ENCODE measurements around the gene HSFX2. TPM values are rescaled to one million over a fixed set of nuclear protein-coding genes. Genes with fewer than 3 reads are reported as not detected.
"Not testable (repeated sequence)": the region's sequence is repeated elsewhere in the genome, so short reads cannot be mapped to it uniquely, and the experiment has no call there.

Gene HSFX2
- total and polyA plus RNA-seq, 4 experiments from 2014 or later = 0.31 to 0.64 TPM; not detected in 2

DNA sequence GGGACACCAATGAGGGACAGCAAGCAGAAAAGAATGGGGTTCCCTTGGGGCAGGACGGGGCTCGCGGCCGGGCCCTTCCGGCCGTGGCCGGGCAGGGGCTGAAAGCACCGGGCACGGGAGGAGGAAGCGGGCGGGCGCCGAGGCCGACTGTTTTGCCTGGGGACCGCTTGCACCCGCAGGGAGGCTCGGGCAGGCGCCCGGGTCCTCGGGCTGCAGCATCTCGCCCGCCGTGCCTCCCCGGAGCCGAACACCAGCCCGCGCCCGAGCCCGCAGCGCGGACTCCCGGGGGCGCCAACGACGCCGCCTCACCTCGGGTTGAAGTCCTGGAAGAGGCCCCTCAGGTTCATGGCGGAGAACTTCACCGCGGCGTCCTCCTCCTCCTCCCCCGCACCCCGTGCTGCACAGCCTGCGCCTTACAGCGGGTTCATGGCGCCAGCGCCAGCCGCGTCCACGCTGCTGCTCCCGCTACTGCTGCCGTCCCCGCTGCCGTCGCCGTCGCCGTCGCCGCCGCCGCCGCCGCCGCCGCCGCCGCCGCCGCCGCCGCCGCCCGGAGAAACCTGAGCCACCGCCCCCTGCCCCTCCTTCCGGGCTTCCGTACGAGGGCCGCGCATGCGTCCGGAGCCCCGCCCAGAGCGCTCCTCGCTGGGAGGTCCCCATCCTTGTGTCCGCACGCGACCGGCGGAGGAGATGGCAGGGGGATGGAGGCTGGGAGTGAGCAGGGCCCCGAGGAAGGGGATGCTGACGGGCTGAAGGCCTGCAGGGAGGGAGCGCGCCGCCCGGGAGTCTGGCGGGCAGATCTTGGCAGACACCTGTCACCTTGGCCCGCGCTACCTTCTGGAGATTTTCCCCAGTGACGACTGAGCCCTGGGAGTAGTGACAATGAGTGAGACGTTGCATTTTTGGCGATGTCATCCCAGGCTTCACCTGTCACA is 36.4 kb upstream of the HSFX2 start, which contains the start of gene TMEM185A:
TSS of gene TMEM185A (minus strand) at position 559 of the 932 bp plus-strand sequence. CDS start at position 347, 212 bp downstream.
- Mint-ChIP-seq H3K36me3 (peaks cover 0 to 1% of the 10 kb centered on the region in 2 donors), H3K4me3 (peak within 1 kb of the TSS; percentile 89 to 95 (median 92)), H3K27me3 (peaks cover 2 to 4% of the 10 kb centered on the region in 2 donors), H3K27ac (peak within 1 kb of the TSS; percentile 83 to 95 (median 89)), H3K9me3 (no peaks in the 10 kb centered on the region), H3K4me1 (peaks cover 22 to 46% (median 34%) of the 10 kb centered on the region in 4 donors)
- POLR2A ChIA-PET (ENCODE audit: partially characterized antibody) = no interaction called here
- Histone ChIP-seq H3K27ac (ENCODE audit: low read depth, low read length) (peak within 1 kb of the TSS; percentile 49), H3K4me1 (ENCODE audit: insufficient read depth, low read length) (peaks cover 37% of the 10 kb centered on the region), H3K9me3 (ENCODE audit: control insufficient read depth in 1 of 2, low read length in 2 of 2) (no peaks in the 10 kb centered on the region), H3K27me3 (ENCODE audit: insufficient read depth, low read length) (no peaks in the 10 kb centered on the region), H3K36me3 (ENCODE audit: insufficient read depth, low read length) (no peaks in the 10 kb centered on the region), H3K4me3 (ENCODE audit: low read length in 2 of 2) (peak within 1 kb of the TSS; percentile 57 to 65)
- intact Hi-C loops (cut with micrococcal nuclease) = loop anchor here (5.0 kb wide), 2 partner anchors 119 to 1766 kb away; partner anchors contain the start of gene VMA21
- peak; percentile 70 to 78 (median 75) for DNase-seq
- CTCF ChIA-PET (ENCODE audit: partially characterized antibody) = no interaction called here

DNA sequence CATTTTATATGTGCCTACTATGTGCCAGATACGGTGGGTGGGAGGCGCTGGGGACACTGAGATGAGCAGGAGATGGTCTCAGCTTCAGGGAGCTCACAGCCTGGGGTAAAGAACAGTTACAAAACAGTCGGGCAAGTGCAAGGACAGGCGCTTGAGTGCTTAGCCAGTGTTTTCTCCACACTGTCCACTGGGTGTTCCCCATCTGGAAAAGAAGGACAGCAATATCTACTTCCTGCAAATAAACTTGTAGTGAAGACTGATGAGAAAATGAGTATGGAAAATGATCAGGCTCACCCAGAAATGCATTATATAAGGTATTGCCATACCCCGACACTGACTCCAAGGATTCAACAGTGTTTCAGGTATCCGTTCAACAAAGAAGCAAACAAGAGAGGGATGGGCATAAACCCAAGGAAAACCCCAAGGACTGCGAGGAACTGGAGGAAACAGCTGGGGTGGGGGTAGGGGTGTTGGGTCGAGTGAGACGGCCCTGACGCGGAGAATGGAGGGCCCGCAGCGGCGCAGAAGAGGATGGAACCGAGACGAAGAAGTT is 35.6 kb upstream of the HSFX2 start:
- H3K4me3 Mint-ChIP-seq = peak overlapping the region; percentile 89 to 95 (median 92)
- peak in 1 of 5 donors; percentile 2 for DNase-seq
- peak overlapping the region; percentile 83 to 95 (median 89) for H3K27ac Mint-ChIP-seq
- H3K9me3 Mint-ChIP-seq = no peaks in the 10 kb centered on the region
- ChIA-PET CTCF (ENCODE audit: partially characterized antibody) (no interaction called here), POLR2A (ENCODE audit: partially characterized antibody) (no interaction called here)
- H3K4me1 Mint-ChIP-seq = peaks cover 23 to 52% (median 38%) of the 10 kb centered on the region in 4 donors
- intact Hi-C loops (cut with micrococcal nuclease) = loop anchor here (5.0 kb wide), 2 partner anchors 118 to 1767 kb away; partner anchors contain the start of gene VMA21
- no peaks in the 10 kb centered on the region for H3K36me3 ChIP-seq (ENCODE audit: insufficient read depth, low read length)
- no peaks in the 10 kb centered on the region for H3K9me3 ChIP-seq (ENCODE audit: control insufficient read depth in 1 of 2, low read length in 2 of 2)
- peaks cover 37% of the 10 kb centered on the region for H3K4me1 ChIP-seq (ENCODE audit: insufficient read depth, low read length)
- H3K27ac ChIP-seq (ENCODE audit: low read depth, low read length) = peak overlapping the region; percentile 49
- H3K27me3 Mint-ChIP-seq = peaks cover 2 to 4% of the 10 kb centered on the region in 2 donors
- no peaks in the 10 kb centered on the region for H3K27me3 ChIP-seq (ENCODE audit: insufficient read depth, low read length)
- peaks cover 0 to 1% of the 10 kb centered on the region in 2 donors for H3K36me3 Mint-ChIP-seq
- H3K4me3 ChIP-seq (ENCODE audit: low read length in 2 of 2) = peak overlapping the region; percentile 57 to 65

DNA sequence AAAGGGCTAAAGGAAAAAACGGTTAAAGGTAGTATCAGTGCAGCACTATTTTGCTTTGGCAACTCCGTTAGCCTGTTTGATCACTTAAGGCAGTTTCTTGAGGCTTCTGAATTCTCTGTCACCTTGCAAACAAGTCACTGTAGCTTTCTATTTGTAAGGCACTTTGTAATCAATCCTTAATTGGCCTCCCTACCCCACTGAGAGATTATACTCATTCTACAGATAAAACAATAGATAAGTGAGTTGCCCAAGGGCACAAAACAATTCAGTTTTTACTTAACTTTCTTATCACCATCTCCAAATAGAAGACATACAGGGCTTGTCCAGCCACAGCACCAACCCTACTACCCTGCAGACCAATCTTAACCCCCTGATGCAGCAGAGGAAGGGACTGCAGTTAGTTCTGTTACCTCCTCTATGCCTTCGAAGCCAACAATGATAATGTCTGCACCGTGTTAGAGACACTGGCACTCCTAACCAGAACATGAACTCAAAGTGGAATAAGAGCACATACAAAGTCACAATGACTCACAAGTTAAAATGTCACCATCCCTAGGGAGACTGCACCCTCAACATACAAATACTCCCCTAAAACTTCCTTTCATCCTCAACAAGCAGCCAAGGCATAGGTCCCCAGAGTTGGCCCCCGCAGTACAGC is 34.7 kb upstream of the HSFX2 start:
- Mint-ChIP-seq H3K27me3 (no peaks in the 10 kb centered on the region), H3K9me3 (no peaks in the 10 kb centered on the region), H3K4me3 (peak overlapping the region; percentile 61 to 94 (median 90)), H3K27ac (peak overlapping the region in 5 of 7 donors; percentile 16 to 89 (median 66)), H3K4me1 (peaks cover 26 to 61% (median 46%) of the 10 kb centered on the region in 4 donors), H3K36me3 (peaks cover 0 to 1% of the 10 kb centered on the region in 2 donors)
- intact Hi-C loops (cut with micrococcal nuclease) = loop anchor here (5.0 kb wide), 2 partner anchors 118 to 1767 kb away; partner anchors contain the start of gene VMA21
- ChIA-PET CTCF (ENCODE audit: partially characterized antibody) (no interaction called here), POLR2A (ENCODE audit: partially characterized antibody) (no interaction called here)
- Histone ChIP-seq H3K4me1 (ENCODE audit: insufficient read depth, low read length) (peaks cover 37% of the 10 kb centered on the region), H3K4me3 (ENCODE audit: low read length in 2 of 2) (no peak overlapping the region), H3K27ac (ENCODE audit: low read depth, low read length) (no peak overlapping the region), H3K36me3 (ENCODE audit: insufficient read depth, low read length) (no peaks in the 10 kb centered on the region), H3K9me3 (ENCODE audit: control insufficient read depth in 1 of 2, low read length in 2 of 2) (no peaks in the 10 kb centered on the region), H3K27me3 (ENCODE audit: insufficient read depth, low read length) (no peaks in the 10 kb centered on the region)
- peak in 1 of 5 donors; percentile 29 for DNase-seq

DNA sequence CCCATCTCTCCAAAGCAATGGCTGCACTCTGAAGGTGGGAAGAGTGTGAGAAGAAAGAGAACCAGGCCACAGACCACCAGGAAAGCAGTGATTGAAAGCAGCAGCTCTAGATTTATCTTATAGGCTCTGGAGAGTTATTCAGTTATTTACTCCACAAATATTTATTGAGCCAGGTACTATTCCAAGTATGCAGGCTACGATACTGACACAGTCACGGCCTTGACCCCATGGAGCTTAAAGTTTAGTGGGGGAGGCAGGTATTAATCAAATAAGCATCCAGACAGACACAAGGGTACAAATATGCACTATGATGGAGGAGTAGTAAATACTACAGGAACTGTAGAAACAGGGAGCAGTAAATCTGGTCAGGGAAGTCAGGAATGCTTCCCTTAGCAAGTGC is 33.7 kb upstream of the HSFX2 start:
- Histone ChIP-seq H3K36me3 (ENCODE audit: insufficient read depth, low read length) (no peaks in the 10 kb centered on the region), H3K27ac (ENCODE audit: low read depth, low read length) (no peak overlapping the region), H3K27me3 (ENCODE audit: insufficient read depth, low read length) (no peaks in the 10 kb centered on the region), H3K4me1 (ENCODE audit: insufficient read depth, low read length) (peaks cover 37% of the 10 kb centered on the region), H3K4me3 (ENCODE audit: low read length in 2 of 2) (no peak overlapping the region), H3K9me3 (ENCODE audit: control insufficient read depth in 1 of 2, low read length in 2 of 2) (no peaks in the 10 kb centered on the region)
- Mint-ChIP-seq H3K27ac (no peak overlapping the region), H3K4me1 (peaks cover 28 to 71% (median 51%) of the 10 kb centered on the region in 4 donors), H3K27me3 (no peaks in the 10 kb centered on the region), H3K4me3 (peak overlapping the region in 2 of 8 donors; percentile 48 to 54), H3K36me3 (peaks cover 0 to 1% of the 10 kb centered on the region in 2 donors), H3K9me3 (no peaks in the 10 kb centered on the region)
- POLR2A ChIA-PET (ENCODE audit: partially characterized antibody) = no interaction called here
- no peak for DNase-seq
- intact Hi-C loops (cut with micrococcal nuclease) = no loop called here
- CTCF ChIA-PET (ENCODE audit: partially characterized antibody) = no interaction called here

DNA sequence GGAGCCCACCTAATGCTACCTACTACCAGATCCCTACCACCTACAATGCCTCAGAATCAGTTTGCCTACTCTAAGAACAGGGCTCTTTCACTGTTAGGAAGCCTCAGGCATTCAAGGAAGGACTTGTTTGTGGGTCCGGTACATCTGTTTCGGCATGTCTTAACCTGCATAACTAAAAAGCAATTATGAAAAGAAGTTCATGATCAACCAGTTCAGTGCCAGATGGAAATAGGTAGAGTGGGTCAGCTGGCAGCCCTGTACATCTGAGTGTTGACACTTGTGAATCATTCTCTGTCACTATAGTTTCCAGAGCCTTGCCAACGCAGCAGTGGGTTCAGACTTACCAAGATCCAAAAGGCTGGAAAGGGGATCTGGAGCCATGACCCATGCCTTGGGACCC is 33.2 kb upstream of the HSFX2 start:
- Mint-ChIP-seq H3K4me1 (peaks cover 29 to 74% (median 52%) of the 10 kb centered on the region in 4 donors), H3K9me3 (no peaks in the 10 kb centered on the region), H3K27me3 (no peaks in the 10 kb centered on the region), H3K36me3 (peaks cover 0 to 1% of the 10 kb centered on the region in 2 donors), H3K27ac (no peak overlapping the region), H3K4me3 (peak overlapping the region in 1 of 8 donors; percentile 10)
- Histone ChIP-seq H3K9me3 (ENCODE audit: control insufficient read depth in 1 of 2, low read length in 2 of 2) (no peaks in the 10 kb centered on the region), H3K36me3 (ENCODE audit: insufficient read depth, low read length) (no peaks in the 10 kb centered on the region), H3K27me3 (ENCODE audit: insufficient read depth, low read length) (no peaks in the 10 kb centered on the region), H3K4me3 (ENCODE audit: low read length in 2 of 2) (no peak overlapping the region), H3K27ac (ENCODE audit: low read depth, low read length) (no peak overlapping the region), H3K4me1 (ENCODE audit: insufficient read depth, low read length) (peaks cover 37% of the 10 kb centered on the region)
- CTCF ChIA-PET (ENCODE audit: partially characterized antibody) = no interaction called here
- intact Hi-C loops (cut with micrococcal nuclease) = no loop called here
- POLR2A ChIA-PET (ENCODE audit: partially characterized antibody) = no interaction called here
- DNase-seq = no peak

DNA sequence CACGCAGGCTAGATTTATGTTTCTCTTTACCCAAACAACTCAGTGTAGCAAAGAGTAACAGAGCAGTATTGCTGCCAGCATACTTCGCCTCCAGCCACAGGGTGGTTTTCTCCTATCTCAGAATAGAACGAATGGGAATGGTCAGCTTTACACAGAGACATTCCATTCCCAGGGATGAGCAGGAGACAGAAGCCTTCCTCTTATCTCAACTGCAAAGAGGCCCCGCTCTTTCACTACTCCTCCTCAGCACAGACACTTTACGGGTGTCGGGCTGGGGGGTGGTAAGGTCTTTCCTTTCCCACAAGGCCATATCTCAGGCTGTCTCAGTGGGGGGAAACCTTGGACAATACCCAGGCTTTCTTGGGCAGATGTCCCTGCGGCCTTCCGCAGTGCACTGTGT is 31.7 kb upstream of the HSFX2 start:
- intact Hi-C loops (cut with micrococcal nuclease); CTCF ChIA-PET (ENCODE audit: partially characterized antibody); H3K27ac ChIP-seq (ENCODE audit: low read depth, low read length); H3K36me3 Mint-ChIP-seq; H3K9me3 ChIP-seq (ENCODE audit: control insufficient read depth in 1 of 2, low read length in 2 of 2); POLR2A ChIA-PET (ENCODE audit: partially characterized antibody); H3K27ac Mint-ChIP-seq; H3K4me3 ChIP-seq (ENCODE audit: low read length in 2 of 2); H3K27me3 Mint-ChIP-seq; H3K36me3 ChIP-seq (ENCODE audit: insufficient read depth, low read length); H3K9me3 Mint-ChIP-seq; H3K27me3 ChIP-seq (ENCODE audit: insufficient read depth, low read length); DNase-seq; H3K4me3 Mint-ChIP-seq: not testable (repeated sequence)
- H3K4me1 ChIP-seq (ENCODE audit: insufficient read depth, low read length) = peaks cover 32% of the 10 kb centered on the region
- peaks cover 27 to 66% (median 53%) of the 10 kb centered on the region in 4 donors for H3K4me1 Mint-ChIP-seq

DNA sequence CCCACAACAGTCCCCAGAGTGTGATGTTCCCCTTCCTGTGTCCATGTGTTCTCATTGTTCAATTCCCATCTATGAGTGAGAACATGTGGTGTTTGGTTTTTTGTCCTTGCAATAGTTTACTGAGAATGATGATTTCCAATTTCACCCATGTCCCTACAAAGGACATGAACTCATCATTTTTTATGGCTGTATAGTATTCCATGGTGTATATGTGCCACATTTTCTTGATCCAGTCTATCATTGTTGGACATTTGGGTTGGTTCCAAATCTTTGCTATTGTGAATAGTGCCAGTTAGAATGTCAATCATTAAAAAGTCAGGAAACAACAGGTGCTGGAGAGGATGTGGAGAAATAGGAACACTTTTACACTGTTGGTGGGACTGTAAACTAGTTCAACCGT is 24.5 kb upstream of the HSFX2 start:
- intact Hi-C loops (cut with micrococcal nuclease); DNase-seq; CTCF ChIA-PET (ENCODE audit: partially characterized antibody); H3K27me3 ChIP-seq (ENCODE audit: insufficient read depth, low read length); H3K36me3 Mint-ChIP-seq; H3K9me3 Mint-ChIP-seq; H3K4me3 Mint-ChIP-seq; H3K36me3 ChIP-seq (ENCODE audit: insufficient read depth, low read length); H3K9me3 ChIP-seq (ENCODE audit: control insufficient read depth in 1 of 2, low read length in 2 of 2); H3K27ac ChIP-seq (ENCODE audit: low read depth, low read length); H3K4me1 ChIP-seq (ENCODE audit: insufficient read depth, low read length); POLR2A ChIA-PET (ENCODE audit: partially characterized antibody); H3K27me3 Mint-ChIP-seq; H3K27ac Mint-ChIP-seq; H3K4me3 ChIP-seq (ENCODE audit: low read length in 2 of 2): not testable (repeated sequence)
- H3K4me1 Mint-ChIP-seq = peaks cover 5 to 23% (median 16%) of the 10 kb centered on the region in 4 donors

Measured in CD4-positive, alpha-beta memory T cell (primary cell).